Stimulated activated CD4-positive, alpha-beta T cell treated with anti-CD3 and anti-CD28 coated beads, TNF-alpha, amount 100 ng/mL, for 4 hours (primary cell): ENCODE data around the gene PRSS8.

ENCODE experiments used
- DNase-seq, 3 experiments: peaks; one replicate each; pipeline ENCODE4 v3.0.0-alpha.2; 2020; ENCODE audit warnings: low read depth in 3 of 3

The PRSS8 gene

GRCh38 chr16:31082368-31083045 is 53.0 kb downstream of the PRSS8 start:
- no peak for DNase-seq
